NOMO-1 treated with dmso at 0.1 percent for 144 hours (cell line): Measurements from ENCODE around the gene TMEM259.

Experiments
- DNase-seq: peaks from one replicate; lab custom pipeline; 2025; ENCODE audit not compliant: unreplicated experiment; lab: John Stamatoyannopoulos, UW

Gene TMEM259

DNA sequence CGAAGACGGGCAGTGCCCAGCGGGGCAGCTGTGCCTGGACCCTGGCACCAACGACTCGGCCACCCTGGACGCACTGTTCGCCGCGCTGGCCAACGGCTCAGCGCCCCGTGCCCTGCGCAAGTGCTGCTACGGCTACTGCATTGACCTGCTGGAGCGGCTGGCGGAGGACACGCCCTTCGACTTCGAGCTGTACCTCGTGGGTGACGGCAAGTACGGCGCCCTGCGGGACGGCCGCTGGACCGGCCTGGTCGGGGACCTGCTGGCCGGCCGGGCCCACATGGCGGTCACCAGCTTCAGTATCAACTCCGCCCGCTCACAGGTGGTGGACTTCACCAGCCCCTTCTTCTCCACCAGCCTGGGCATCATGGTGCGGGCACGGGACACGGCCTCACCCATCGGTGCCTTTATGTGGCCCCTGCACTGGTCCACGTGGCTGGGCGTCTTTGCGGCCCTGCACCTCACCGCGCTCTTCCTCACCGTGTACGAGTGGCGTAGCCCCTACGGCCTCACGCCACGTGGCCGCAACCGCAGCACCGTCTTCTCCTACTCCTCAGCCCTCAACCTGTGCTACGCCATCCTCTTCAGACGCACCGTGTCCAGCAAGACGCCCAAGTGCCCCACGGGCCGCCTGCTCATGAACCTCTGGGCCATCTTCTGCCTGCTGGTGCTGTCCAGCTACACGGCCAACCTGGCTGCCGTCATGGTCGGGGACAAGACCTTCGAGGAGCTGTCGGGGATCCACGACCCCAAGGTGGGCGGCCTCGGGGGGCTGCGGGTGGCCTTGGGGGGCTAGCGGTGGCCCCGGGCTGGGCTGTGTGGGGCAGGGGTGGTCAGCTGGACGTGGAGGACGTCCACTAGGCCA, 15.9 kb downstream of the TMEM259 start:
- DNase-seq = no peak

DNA sequence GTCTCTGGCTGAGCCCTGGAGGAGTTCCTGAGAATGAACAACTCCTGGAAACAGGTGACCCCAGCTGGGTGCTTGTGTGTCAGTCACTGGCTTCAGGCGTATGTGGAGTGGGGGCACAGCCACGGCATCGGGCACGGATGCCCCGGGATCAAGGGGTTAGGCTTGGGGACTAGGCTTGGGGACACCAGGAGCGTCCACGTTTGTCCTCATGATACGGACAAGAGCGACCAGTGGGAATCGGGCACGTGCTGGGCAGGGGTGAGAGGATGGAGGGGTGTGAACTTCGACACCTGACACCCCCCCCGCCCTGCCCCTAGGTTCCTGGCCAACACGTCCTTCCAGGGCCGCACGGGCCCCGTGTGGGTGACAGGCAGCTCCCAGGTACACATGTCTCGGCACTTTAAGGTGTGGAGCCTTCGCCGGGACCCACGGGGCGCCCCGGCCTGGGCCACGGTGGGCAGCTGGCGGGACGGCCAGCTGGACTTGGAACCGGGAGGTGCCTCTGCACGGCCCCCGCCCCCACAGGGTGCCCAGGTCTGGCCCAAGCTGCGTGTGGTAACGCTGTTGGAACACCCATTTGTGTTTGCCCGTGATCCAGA, 16.6 kb downstream of the TMEM259 start:
- no peak for DNase-seq

DNA sequence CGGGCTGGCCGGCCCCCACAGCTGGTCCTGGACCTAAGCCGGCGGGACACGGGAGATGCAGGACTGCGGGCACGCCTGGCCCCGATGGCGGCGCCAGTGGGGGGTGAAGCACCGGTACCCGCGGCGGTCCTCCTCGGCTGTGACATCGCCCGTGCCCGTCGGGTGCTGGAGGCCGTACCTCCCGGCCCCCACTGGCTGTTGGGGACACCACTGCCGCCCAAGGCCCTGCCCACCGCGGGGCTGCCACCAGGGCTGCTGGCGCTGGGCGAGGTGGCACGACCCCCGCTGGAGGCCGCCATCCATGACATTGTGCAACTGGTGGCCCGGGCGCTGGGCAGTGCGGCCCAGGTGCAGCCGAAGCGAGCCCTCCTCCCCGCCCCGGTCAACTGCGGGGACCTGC, 17.6 kb downstream of the TMEM259 start:
- DNase-seq = no peak

DNA sequence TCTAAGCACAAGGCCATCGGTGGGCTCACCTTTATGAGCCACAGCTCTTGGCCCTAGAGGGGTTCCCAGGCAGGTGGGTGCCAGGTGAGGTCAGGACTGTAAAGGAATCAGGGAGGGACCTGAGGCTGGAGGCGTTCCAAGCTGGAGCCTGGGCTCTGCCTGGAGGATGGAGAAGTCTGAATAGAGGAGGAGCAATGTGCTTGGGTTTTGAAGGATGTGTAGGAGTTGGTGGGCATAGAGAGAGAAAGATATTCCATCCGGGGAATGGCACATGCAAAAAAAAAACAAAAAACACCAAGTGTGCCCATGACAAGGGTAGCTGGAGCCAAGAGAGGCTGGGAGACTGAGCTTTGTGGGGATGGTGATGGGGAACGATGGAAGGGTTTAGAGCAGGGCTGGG, 18.3 kb downstream of the TMEM259 start:
- no peak for DNase-seq

DNA sequence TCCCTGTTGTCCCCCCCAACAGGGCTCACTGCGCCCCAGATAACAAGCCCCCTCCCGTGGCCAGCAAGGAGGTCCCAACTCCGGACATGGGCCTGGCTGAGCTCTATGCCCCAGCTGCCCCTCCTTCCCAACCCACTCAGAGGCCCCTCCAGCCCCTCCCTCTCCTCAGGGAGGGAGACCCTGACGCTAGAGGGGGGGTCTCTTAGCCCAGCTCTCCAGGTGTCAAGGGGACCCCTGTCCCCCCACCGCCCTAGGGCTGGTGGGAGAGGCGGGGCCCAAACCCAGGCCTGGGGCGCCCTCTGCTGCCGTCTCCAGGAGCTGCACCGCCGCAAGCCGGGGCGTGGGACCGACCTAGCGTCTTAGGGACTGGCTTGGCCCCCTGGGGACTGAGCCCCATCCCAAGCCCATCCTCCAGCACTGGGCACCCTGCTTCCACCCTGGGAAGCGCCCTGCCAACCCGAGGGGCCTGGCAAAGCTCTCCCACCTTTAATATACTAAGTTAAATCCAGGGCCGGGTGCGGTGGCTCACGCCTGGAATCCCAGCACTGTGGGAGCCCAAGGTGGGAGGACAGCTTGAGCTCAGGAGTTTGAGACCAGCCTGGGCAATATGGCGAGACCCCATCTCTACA, 19.3 kb downstream of the TMEM259 start:
- DNase-seq = no peak

DNA sequence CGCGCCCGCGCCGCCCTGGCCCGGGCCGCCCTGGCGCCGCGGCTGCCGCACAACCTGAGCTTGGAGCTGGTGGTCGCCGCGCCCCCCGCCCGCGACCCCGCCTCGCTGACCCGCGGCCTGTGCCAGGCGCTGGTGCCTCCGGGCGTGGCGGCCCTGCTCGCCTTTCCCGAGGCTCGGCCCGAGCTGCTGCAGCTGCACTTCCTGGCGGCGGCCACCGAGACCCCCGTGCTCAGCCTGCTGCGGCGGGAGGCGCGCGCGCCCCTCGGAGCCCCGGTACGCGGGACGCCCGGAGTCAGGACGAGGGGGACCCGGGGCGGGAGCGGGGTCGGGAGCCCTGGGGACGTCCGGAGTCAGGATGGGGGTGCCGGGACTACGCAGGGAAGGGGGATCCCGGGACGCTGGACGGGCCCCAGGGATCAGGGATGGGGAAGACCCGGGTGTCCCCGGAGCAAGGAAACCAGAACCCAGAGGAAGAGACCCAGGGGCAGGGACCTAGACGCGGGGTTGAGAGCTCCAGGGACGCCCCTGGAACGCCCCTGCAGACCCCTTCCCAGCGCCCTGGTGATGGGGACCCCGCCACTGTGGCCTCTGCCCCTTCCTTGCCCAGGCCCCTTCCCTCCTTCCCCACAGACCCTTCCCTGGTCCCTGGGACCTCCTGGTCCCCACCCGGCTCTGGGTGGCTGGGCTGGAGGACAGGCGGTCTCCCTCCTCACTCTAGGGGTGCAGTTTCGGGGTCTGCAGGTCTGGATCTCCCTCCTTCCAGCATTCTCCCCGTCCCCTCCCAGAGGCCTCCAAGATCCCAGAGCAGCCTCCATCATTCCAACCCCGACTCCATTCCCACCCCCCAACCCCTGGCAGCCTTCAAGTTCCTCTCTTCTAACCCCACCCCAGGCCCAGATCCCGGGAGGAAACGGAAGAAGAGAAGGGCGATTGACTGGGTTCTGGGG, 20.1 kb downstream of the TMEM259 start:
- DNase-seq = no peak

DNA sequence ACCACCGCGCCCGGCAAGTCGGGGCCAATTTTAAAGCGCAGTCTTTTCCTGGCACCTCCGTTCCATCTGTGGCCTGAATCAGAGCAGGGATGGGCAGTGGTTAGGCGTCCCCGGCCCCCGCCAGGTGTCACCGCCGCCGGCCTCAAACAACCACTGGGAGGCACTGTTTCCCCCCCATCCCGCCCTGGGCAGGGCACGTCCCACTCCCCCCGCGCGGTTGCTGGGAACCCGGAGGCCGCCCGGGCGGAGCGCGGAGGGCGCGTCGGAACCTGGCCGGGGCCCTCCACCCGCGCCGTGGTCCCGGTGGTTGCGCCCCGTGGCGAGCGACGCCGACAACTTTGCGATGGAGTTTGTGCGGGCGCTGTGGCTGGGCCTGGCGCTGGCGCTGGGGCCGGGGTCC, 20.8 kb downstream of the TMEM259 start, which contains the start of gene GRIN3B:
GRIN3B (plus strand) TSS at position 325 of the 400 bp plus-strand sequence; CDS start at position 344, 19 bp downstream.
- DNase-seq = peak; percentile 30

DNA sequence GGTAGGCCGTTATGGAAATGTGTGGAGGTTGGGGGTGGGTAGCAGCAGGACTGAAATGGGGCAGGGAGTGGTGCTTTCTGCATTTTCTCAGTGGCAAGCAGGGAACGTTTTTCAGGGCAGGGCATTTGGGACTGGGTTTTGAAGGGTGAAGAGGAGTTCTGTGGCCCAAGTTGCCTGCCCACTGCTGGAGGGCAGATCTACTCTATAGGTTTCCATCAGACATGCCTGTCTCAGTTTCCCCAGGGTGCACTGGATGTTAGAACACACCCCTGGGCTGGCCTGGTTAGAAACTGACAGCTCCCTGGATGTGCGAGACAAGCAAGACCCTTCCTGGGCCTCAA, 21.6 kb downstream of the TMEM259 start:
- DNase-seq = no peak

DNA sequence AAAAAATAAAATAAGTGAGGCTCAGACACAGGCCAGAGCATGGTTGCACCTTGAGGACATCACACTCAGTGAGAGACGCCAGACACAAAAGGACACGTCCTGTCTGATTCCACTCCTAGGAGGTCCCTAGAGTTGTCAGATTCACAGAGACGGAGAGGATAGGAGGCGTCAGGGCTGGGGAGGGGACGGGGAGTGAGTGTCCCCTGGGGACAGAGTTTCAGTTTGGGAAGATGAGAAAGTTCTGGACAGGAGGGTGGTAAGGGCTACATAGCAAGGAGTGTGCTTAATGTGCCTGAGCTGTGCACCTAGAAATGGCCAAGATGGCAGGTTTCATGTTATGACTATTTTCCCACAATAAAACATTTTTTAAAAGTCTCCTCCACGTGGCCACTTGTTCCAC, 22.9 kb downstream of the TMEM259 start:
- no peak for DNase-seq

DNA sequence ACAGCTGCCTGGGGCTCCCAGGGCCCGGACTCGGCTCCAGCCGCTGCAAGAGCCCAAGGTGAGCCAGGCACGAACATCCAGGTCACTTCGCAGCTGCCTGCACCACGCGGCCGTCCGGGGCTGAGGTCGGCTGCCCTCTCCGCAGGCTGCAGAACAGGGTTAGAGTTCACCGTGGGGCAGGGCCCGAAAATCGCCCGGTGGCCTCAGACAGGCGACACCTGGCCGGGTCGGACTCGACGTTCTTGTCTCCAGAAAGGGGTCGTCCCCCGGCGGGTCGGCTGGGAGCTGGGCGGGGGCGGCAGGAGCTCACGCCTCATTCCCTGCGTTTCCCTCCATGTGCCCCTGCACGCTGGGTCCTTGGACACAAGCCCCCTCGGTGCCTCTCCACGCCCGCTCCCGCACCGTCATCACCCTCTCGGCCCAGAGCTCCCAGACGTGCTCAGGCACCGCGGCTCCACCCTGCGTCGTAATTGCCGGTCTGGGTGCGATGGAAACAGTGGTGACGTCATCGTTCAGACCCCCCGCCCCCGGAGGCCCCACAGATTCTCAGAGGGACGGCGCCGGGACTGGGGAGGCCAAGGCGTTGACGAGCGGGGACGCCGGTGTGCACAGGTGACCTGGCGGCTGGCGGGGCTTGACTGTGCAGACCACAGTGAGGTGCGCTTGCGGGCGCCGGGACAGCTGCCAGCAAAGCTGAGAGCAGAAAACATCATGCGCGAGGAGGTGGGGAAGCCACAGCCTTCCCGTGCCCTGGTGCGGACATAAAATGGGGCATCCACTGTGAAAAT, 24.7 kb downstream of the TMEM259 start:
- no peak for DNase-seq

DNA sequence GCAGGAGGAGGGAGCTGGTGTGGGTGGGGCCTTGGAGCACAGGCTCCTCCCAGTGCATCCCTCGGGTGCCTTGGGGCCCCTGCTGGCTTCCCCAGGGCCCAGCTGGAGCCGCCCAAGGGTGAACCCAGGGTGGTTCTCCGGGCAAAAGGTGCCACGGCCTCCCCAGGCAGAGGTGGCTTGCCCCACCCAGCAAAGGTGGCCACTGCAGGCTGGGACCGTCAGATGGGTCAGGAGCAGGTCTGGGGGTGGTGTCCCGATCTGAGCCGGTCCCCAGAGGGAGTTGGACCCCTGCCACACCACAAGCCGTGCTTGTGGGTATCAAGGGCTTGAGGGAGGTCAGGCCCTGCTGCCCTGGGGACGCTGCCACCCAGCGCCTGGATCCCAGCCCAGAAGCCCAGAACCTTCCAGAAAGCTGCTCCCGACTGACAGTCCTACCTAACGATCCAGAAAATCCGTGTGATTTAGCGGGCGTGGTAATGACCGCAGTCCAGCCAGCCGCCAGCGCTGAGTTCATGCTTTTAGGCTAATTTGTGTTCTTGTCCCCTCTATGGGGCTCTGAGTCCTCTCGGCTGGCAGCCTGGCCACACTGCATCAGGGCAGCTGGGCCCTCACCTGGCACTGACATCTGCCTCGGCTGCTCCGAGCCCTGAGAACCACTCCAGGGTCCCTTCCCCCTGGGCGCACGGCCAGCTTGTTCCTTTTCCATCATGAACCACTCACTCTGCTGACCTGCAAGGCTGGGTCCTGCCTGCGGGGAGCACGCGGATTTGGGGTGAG, 25.7 kb downstream of the TMEM259 start:
- DNase-seq = no peak

DNA sequence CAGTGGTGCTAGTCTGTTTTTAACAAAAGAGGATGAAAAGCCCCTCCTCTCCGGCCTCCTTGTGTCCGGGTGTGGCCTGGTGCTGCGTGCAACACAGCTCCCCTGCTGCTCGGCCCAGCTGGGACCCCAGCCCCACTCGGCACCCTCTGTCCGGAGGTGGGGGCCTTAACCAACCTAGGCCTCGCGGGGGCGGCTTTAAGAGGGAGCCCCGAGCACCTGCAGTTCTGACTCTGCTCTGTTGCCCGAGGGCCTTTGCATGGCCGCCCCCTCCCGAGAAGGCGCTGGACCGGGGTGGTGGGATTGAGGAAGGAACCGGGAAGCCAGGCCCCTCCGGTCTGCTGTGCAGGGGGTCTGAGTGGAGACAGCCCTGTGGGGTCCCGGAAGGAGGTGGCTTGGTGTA, 26.4 kb downstream of the TMEM259 start:
- no peak for DNase-seq

DNA sequence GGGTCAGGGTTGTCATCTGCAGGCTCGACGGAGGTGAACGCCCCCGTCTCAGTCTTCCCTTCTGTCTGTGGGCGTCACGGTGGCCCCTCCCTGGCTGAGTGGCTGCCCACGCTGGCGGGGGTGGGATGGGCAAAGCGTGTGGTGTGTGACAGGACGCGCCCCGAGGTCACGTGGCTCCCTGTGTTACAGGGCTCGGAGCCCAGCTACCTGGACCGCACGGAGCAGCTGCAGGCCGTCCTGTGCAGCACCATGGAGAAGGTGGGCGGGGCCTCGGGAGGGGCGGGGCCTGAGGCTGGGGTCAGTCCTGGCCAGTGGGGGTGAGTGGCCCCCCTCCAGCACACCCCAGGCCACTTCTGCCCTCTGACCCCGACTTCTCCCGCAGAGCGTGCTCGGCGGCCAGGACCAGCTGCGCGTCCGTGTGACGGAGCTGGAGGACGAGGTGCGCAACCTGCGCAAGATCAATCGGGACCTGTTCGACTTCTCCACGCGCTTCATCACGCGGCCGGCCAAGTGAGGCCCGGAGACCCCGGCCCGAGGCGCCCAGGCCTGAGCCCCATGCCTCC, 27.0 kb downstream of the TMEM259 start:
- no peak for DNase-seq

DNA sequence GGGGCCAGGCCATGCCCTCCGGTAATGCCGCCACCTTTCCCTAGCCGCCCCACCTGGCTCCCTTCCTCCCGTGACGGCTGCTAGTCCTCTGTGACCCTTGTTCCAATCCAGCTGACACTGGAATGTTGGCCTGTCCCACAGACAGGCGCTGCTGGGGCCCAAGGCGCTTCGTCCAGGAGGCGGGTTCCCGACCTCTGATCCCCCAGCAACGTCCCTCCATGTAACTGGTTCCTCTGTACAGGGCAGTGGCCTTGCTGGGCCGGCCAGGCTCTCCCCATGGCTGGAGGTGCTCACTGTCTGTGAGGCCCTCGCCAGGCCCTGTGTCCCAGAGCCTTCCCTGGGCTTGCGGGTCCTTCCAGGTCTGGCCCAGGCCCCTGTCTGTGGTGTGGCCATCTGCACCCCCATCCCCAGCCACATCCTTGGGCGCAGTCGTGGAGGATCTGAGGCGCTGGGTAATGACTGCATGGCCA, 27.5 kb downstream of the TMEM259 start:
- DNase-seq = no peak

DNA sequence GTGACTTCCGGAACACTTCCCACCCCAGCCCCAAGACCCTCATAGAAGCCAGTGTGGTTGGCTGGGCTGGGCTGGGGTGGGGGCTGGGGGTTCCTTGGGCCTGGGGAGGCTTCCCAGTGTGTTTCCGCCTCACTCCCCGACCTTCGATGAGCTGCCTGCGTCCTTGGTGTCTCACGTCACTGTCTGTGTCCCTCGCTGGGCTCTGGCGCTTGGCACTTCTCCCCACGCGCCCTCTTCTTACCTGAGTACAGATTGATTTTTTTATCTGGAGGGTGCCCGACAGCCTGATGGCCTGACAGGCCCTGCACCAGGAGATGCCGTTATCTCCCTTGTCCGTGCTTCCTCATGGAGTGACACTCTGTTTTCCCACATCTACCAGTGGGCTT, 28.3 kb downstream of the TMEM259 start:
- no peak for DNase-seq

DNA sequence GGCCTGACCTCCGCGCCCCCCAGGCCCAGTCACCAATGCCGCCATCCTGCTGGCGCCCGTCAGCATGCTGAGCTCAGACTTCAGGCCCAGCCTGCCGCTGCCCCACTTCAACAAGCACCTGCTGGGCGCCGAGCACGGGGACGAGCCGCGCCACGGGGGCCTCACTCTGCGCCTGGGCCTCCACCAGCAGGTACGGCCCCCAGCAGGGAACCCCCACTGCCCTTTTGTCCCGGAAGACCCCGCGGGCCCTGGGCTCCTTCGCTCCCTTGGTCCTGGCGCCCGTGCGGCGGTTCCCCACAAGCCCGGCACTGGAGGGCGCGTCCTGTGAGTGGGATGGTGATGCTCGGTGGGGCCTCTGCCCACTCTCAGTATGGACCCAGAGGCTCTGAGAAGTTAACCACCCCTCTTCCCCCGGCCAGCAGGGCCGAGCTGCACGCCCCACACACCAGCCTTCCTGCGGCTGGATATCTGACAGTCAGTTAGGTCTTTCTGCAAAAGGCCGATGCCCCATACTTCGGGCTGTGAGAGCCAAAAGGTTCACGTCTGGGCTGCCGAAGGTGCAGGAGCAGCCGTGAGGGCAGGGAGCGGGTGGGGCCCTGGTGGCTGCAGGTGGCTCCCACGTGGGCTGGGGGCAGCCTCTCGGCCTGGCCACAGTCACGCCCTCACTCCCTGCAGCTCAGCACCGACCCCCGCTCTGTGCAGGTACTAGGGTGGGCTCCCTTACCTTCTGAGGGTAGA, 28.8 kb downstream of the TMEM259 start:
- no peak for DNase-seq

DNA sequence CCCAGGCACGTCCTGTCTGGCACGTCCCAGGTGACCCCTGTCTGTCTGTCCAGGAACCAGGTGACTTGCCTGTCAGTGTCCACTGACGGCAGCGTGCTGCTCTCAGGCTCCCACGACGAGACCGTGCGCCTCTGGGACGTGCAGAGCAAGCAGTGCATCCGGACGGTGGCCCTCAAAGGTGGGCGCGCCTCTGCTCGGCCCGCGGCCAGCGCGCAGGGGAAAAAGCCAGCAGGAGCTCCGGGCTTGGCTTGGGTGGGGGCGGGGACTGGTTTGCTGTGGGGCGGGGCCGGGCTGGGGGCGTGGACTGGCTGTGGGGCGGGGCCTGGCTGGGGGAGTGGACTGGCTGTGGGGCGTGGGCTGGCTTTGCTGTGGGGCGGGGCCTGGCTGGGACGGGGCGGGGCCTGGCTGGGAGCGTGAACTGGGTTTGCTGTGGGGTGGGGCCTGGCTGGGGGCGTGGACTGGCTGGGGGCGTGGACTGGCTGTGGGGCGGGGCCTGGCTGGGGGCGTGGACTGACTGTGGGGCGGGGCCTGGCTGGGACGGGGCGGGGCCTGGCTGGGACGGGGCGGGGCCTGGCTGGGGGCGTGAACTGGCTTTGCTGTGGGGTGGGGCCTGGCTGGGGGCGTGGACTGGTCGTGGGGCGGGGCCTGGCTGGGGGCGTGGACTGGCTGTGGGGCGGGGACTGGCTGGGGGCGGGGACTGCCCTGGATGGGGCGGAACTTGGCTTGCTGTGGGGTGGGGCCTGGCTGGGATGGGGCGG, 29.6 kb downstream of the TMEM259 start:
- no peak for DNase-seq

DNA sequence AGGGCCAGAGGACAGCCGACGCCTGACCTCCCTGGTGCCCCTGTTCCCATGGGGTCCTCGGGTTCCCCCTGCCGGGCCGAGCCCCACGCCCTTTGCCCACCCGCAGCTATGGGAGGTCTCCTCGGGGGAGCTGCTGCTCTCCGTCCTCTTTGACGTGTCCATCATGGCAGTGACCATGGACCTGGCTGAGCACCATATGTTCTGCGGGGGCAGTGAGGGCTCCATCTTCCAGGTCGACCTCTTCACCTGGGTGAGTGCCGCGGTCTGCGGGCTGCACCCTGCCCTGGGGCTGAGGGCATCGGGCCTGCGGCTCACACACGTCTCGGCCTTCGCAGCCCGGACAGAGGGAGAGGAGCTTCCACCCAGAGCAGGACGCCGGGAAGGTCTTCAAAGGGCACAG, 30.2 kb downstream of the TMEM259 start:
- DNase-seq = no peak
